Loucy (cell line): Measurements from ENCODE around the gene SYNGR2.

Experiments
- H2AFZ ChIP-seq: fragments of 200-600 bp; sonication (generic); 2 replicates; pipeline ENCODE4 v1.6.0; 2016; ENCODE audit warnings: antibody characterized with exemption, mild to moderate bottlenecking, low read length, moderate library complexity
- H3F3A ChIP-seq: fragments of 200-600 bp; 2 replicates; pipeline ENCODE4 v1.6.0; 2016; ENCODE audit warnings: antibody characterized with exemption, low read depth, mild to moderate bottlenecking
- H3K27me3 ChIP-seq: fragments of 200-600 bp; sonication (generic); 2 replicates; pipeline ENCODE4 v1.6.1; 2014; ENCODE audit warnings: low read length, mild to moderate bottlenecking; ENCODE audit not compliant: insufficient read depth, poor library complexity, severe bottlenecking
- H3K36me3 ChIP-seq: fragments of 200-600 bp; sonication (generic); 2 replicates; pipeline ENCODE4 v1.6.1; 2016; ENCODE audit warnings: low read length; ENCODE audit not compliant: insufficient read depth
- H3K4me1 ChIP-seq: fragments of 200-600 bp; sonication (generic); 2 replicates; pipeline ENCODE4 v1.5.1; 2014; ENCODE audit warnings: low read length, mild to moderate bottlenecking; ENCODE audit not compliant: insufficient read depth, poor library complexity, severe bottlenecking
- H3K4me2 ChIP-seq: fragments of 200-600 bp; sonication (generic); 2 replicates; pipeline ENCODE4 v1.6.0; 2014; ENCODE audit warnings: antibody characterized with exemption, low read length, low read depth, mild to moderate bottlenecking; ENCODE audit not compliant: poor library complexity, severe bottlenecking
- H3K4me3 ChIP-seq: fragments of 200-600 bp; sonication (generic); 2 replicates; pipeline ENCODE4 v1.5.1; 2014; ENCODE audit warnings: low read length, mild to moderate bottlenecking, mixed read lengths; ENCODE audit not compliant: poor library complexity, severe bottlenecking
- H3K79me2 ChIP-seq: fragments of 200-600 bp; sonication (generic); 2 replicates; pipeline ENCODE4 v1.6.1; 2014; ENCODE audit warnings: low read length; ENCODE audit not compliant: insufficient read depth
- H3K9ac ChIP-seq: fragments of 200-600 bp; sonication (generic); 2 replicates; pipeline ENCODE4 v1.6.0; 2014; ENCODE audit warnings: mild to moderate bottlenecking, low read depth, low read length, moderate library complexity; ENCODE audit not compliant: poor library complexity, severe bottlenecking
- H3K9me2 ChIP-seq: fragments of 200-600 bp; sonication (generic); replicated peaks from 2 replicates; pipeline ENCODE4 v1.6.1; 2016; ENCODE audit warnings: low read depth, low read length, mixed read lengths
- H3K9me3 ChIP-seq: fragments of 200-600 bp; sonication (generic); 2 replicates; pipeline ENCODE4 v1.6.1; 2014; ENCODE audit warnings: mild to moderate bottlenecking, antibody characterized with exemption, low read length, low read depth; ENCODE audit not compliant: insufficient read depth
- H4K20me1 ChIP-seq: fragments of 200-600 bp; sonication (generic); 2 replicates; pipeline ENCODE4 v1.6.0; 2014; ENCODE audit warnings: antibody characterized with exemption, low read length, mild to moderate bottlenecking; ENCODE audit not compliant: insufficient read depth, poor library complexity, severe bottlenecking
- EZH2phosphoT487 ChIP-seq: fragments of 200-600 bp; IDR thresholded peaks from 2 replicates; pipeline ENCODE4 v1.6.1; 2018; ENCODE audit warnings: antibody characterized with exemption, mild to moderate bottlenecking, moderate library complexity, borderline replicate concordance
- TF ChIP-seq, protein P1 (sequence below): fragments of 200-600 bp; sonication (generic); conservative IDR thresholded peaks from 2 replicates; pipeline ENCODE4 v1.5.1; 2014; ENCODE audit warnings: mild to moderate bottlenecking, antibody characterized with exemption, low read length

Gene SYNGR2

GRCh38 chr17:78179372-78179771 is 11.0 kb downstream of the SYNGR2 start:
- Histone ChIP-seq H3K4me2 (no peak overlapping the region), H4K20me1 (no peaks in the 10 kb centered on the region), H3F3A (no peaks in the 10 kb centered on the region), H2AFZ (no peak overlapping the region), H3K27me3 (no peaks in the 10 kb centered on the region), H3K36me3 (peaks cover 30% of the 10 kb centered on the region; the same call in 1 of the 2 replicates), H3K4me1 (peaks cover 12% of the 10 kb centered on the region), H3K9ac (no peak overlapping the region), H3K4me3 (no peak overlapping the region), H3K9me3 (no peaks in the 10 kb centered on the region), H3K9me2 (no peaks in the 10 kb centered on the region), H3K79me2 (peaks cover 13% of the 10 kb centered on the region; the same call in 1 of the 2 replicates)
- TF ChIP-seq, protein P1, sequence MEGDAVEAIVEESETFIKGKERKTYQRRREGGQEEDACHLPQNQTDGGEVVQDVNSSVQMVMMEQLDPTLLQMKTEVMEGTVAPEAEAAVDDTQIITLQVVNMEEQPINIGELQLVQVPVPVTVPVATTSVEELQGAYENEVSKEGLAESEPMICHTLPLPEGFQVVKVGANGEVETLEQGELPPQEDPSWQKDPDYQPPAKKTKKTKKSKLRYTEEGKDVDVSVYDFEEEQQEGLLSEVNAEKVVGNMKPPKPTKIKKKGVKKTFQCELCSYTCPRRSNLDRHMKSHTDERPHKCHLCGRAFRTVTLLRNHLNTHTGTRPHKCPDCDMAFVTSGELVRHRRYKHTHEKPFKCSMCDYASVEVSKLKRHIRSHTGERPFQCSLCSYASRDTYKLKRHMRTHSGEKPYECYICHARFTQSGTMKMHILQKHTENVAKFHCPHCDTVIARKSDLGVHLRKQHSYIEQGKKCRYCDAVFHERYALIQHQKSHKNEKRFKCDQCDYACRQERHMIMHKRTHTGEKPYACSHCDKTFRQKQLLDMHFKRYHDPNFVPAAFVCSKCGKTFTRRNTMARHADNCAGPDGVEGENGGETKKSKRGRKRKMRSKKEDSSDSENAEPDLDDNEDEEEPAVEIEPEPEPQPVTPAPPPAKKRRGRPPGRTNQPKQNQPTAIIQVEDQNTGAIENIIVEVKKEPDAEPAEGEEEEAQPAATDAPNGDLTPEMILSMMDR: no peak
- no peak for TF ChIP-seq EZH2phosphoT487

- H3K9me3 ChIP-seq: no peaks in the 10 kb centered on the region
- H2AFZ ChIP-seq: no peak overlapping the region
- H4K20me1 ChIP-seq: peaks cover 1% of the 10 kb centered on the region
- peak overlapping the region; percentile 14 for H3K4me2 ChIP-seq
- no peak overlapping the region for H3K9ac ChIP-seq
- H3K36me3 ChIP-seq: peaks cover 27% of the 10 kb centered on the region; the same call in 1 of the 2 replicates
- H3K9me2 ChIP-seq: no peaks in the 10 kb centered on the region
- no peaks in the 10 kb centered on the region for H3K27me3 ChIP-seq
- TF ChIP-seq, protein P1: no peak
- TF ChIP-seq EZH2phosphoT487: no peak
- no peak overlapping the region for H3K4me3 ChIP-seq
- H3F3A ChIP-seq: no peaks in the 10 kb centered on the region
- H3K4me1 ChIP-seq: peaks cover 17% of the 10 kb centered on the region
- H3K79me2 ChIP-seq: peaks cover 19% of the 10 kb centered on the region; the same call in 1 of the 2 replicates
Observed at GRCh38 chr17:78180083-78180482, 11.7 kb downstream of the SYNGR2 start.

- peaks cover 27% of the 10 kb centered on the region; the same call in 1 of the 2 replicates for H3K36me3 ChIP-seq
- H3K4me1 ChIP-seq: peaks cover 17% of the 10 kb centered on the region
- no peaks in the 10 kb centered on the region for H3K9me2 ChIP-seq
- no peaks in the 10 kb centered on the region for H3K27me3 ChIP-seq
- TF ChIP-seq EZH2phosphoT487: no peak
- TF ChIP-seq, protein P1: no peak
- H3K9me3 ChIP-seq: no peaks in the 10 kb centered on the region
- no peak overlapping the region for H2AFZ ChIP-seq
- H3K79me2 ChIP-seq: peaks cover 23% of the 10 kb centered on the region; the same call in 1 of the 2 replicates
- no peaks in the 10 kb centered on the region for H3F3A ChIP-seq
- peak overlapping the region; percentile 14 for H3K4me2 ChIP-seq
- no peak overlapping the region for H3K9ac ChIP-seq
- H4K20me1 ChIP-seq: peaks cover 6% of the 10 kb centered on the region
- H3K4me3 ChIP-seq: no peak overlapping the region
Observed at GRCh38 chr17:78180508-78180907, 12.1 kb downstream of the SYNGR2 start.
